Lower lobe of right lung (tissue), 2 donors: ENCODE data around the gene C5orf58. TPM values are rescaled to one million over a fixed set of nuclear protein-coding genes. Genes with fewer than 3 reads are reported as not detected.

ENCODE experiments used
- ATAC-seq, 2 donors: fragments of 200-7000 bp; cut with Tn5 transposase; one replicate each; pipeline ENCODE4 v1.9.1; 2020 to 2022; ENCODE audit warnings: mild to moderate bottlenecking in 2 of 2, moderate library complexity in 2 of 2
- DNase-seq: peaks from one replicate; pipeline ENCODE4 v3.0.0-alpha.2; 2020
- H3K27ac ChIP-seq: fragments of 200-600 bp; one replicate; pipeline ENCODE4 v1.8.0; 2022
- H3K27me3 ChIP-seq: fragments of 200-600 bp; one replicate; pipeline ENCODE4 v1.8.0; 2022; ENCODE audit warnings: low read depth
- H3K36me3 ChIP-seq: fragments of 200-600 bp; one replicate; pipeline ENCODE4 v1.8.0; 2022; ENCODE audit warnings: mild to moderate bottlenecking
- H3K4me1 ChIP-seq: fragments of 200-600 bp; one replicate; pipeline ENCODE4 v1.8.0; 2022
- H3K4me3 ChIP-seq: fragments of 200-600 bp; one replicate; pipeline ENCODE4 v1.8.0; 2022; ENCODE audit warnings: mild to moderate bottlenecking
- H3K9me3 ChIP-seq: fragments of 200-600 bp; one replicate; pipeline ENCODE4 v1.8.0; 2022
- intact Hi-C: fragments of 100-400 bp; cut with DNase I; formaldehyde crosslinking; loops from one replicate; pipeline ENCODE4 v1.11.0; 2022
- total RNA-seq: library from RNA; stranded (reverse); fragmentation: NEBNext Ultra II Directional; extraction: Animal tissue kit (Norgen Biotek cat#: 25700); gene quantifications from one replicate; pipeline ENCODE4 v1.2.1, GENCODE V29; 2021
- TF ChIP-seq, protein P1 (sequence below): fragments of 200-600 bp; IDR thresholded peaks from one replicate; pipeline ENCODE4 v1.8.0; 2022; ENCODE audit warnings: antibody characterized with exemption, mild to moderate bottlenecking
- donor health status: DM: no; HTN: yes; CAD: no; lungs with severe emphysema.

Gene C5orf58
- total RNA-seq, 1 donor from 2014 or later = not detected

DNA sequence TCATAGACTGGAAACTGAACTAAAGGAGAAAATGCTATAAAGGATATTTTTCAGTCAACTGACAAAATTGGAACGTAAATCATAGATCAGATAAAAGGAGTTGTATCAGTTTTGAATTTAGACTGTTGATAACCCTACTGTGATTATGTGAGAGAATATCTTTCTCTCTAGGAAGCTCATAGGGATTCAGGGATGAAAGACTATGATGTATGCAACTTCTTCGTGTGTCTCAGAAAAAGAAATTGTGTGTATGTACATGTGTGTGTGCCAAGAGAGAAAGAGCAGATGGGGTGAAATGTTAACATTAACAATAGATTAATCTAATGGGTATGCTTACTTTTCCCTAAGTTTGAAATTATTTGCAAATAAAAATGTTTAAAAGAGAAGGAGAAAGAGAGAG lies 30.7 kb upstream of the C5orf58 start:
- DNase-seq (no peak), ATAC-seq (no peak)
- intact Hi-C loops = no loop called here
- Histone ChIP-seq H3K27me3 (peaks cover 5% of the 10 kb centered on the region), H3K27ac (no peak overlapping the region), H3K4me1 (no peaks in the 10 kb centered on the region), H3K9me3 (no peaks in the 10 kb centered on the region), H3K36me3 (no peaks in the 10 kb centered on the region), H3K4me3 (no peak overlapping the region)
- TF ChIP-seq, protein P1, sequence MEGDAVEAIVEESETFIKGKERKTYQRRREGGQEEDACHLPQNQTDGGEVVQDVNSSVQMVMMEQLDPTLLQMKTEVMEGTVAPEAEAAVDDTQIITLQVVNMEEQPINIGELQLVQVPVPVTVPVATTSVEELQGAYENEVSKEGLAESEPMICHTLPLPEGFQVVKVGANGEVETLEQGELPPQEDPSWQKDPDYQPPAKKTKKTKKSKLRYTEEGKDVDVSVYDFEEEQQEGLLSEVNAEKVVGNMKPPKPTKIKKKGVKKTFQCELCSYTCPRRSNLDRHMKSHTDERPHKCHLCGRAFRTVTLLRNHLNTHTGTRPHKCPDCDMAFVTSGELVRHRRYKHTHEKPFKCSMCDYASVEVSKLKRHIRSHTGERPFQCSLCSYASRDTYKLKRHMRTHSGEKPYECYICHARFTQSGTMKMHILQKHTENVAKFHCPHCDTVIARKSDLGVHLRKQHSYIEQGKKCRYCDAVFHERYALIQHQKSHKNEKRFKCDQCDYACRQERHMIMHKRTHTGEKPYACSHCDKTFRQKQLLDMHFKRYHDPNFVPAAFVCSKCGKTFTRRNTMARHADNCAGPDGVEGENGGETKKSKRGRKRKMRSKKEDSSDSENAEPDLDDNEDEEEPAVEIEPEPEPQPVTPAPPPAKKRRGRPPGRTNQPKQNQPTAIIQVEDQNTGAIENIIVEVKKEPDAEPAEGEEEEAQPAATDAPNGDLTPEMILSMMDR = no peak

DNA sequence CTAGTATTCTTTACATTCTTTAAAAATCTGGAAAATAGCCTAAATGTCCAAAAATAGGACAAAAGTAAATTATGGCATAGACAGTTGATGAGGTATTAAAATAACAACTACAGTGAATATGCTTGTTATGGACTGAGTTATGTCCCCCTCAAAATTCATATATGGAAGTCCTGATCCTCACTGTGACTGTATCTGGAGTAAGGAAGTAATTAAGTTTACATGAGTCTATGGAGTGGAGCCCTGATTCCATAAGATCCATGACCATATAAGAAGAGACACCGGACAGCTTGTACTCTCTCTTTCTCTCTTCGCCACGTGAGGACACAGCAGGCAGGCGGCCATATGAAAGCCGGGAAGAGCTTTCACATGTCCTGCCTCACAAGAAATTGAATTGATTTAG lies 28.6 kb upstream of the C5orf58 start:
- ATAC-seq (no peak), DNase-seq (no peak)
- no peak overlapping the region for H3K4me3 ChIP-seq
- no peaks in the 10 kb centered on the region for H3K4me1 ChIP-seq
- intact Hi-C loops = no loop called here
- H3K27me3 ChIP-seq = peaks cover 3% of the 10 kb centered on the region
- H3K27ac ChIP-seq = no peak overlapping the region
- no peaks in the 10 kb centered on the region for H3K36me3 ChIP-seq
- H3K9me3 ChIP-seq = no peaks in the 10 kb centered on the region
- TF ChIP-seq, protein P1 = no peak

- no peak overlapping the region for H3K27ac ChIP-seq
- H3K9me3 ChIP-seq = no peaks in the 10 kb centered on the region
- ATAC-seq = no peak
- TF ChIP-seq, protein P1 = no peak
- H3K36me3 ChIP-seq = no peaks in the 10 kb centered on the region
- DNase-seq = no peak
- no peaks in the 10 kb centered on the region for H3K4me1 ChIP-seq
- no peak overlapping the region for H3K4me3 ChIP-seq
- intact Hi-C loops = no loop called here
- no peaks in the 10 kb centered on the region for H3K27me3 ChIP-seq
These were observed 26.6 kb upstream of the C5orf58 start for GRCh38 chr5:170206216-170206615.

- TF ChIP-seq, protein P1 = no peak
- ATAC-seq (no peak), DNase-seq (no peak)
- H3K36me3 ChIP-seq = no peaks in the 10 kb centered on the region
- no peaks in the 10 kb centered on the region for H3K4me1 ChIP-seq
- H3K27ac ChIP-seq = no peak overlapping the region
- H3K27me3 ChIP-seq = no peaks in the 10 kb centered on the region
- H3K9me3 ChIP-seq = no peaks in the 10 kb centered on the region
- intact Hi-C loops = no loop called here
- H3K4me3 ChIP-seq = no peak overlapping the region
These were observed 25.8 kb upstream of the C5orf58 start for GRCh38 chr5:170206958-170207357.

GRCh38 chr5:170211575-170212334 lies 21.0 kb upstream of the C5orf58 start:
- Histone ChIP-seq H3K9me3 (no peaks in the 10 kb centered on the region), H3K27me3 (no peaks in the 10 kb centered on the region), H3K4me1 (no peaks in the 10 kb centered on the region), H3K36me3 (no peaks in the 10 kb centered on the region), H3K27ac (no peak overlapping the region), H3K4me3 (no peak overlapping the region)
- intact Hi-C loops = no loop called here
- TF ChIP-seq, protein P1 = no peak
- ATAC-seq (no peak), DNase-seq (no peak)
